NCI-H2107 treated with DMSO at 0.1 percent for 48 hours (cell line): ENCODE measurements around the gene CLTCL1.

Source experiments
- DNase-seq: peaks from one replicate; lab custom pipeline; 2025; ENCODE audit not compliant: unreplicated experiment; lab: John Stamatoyannopoulos, UW

The CLTCL1 gene

DNA sequence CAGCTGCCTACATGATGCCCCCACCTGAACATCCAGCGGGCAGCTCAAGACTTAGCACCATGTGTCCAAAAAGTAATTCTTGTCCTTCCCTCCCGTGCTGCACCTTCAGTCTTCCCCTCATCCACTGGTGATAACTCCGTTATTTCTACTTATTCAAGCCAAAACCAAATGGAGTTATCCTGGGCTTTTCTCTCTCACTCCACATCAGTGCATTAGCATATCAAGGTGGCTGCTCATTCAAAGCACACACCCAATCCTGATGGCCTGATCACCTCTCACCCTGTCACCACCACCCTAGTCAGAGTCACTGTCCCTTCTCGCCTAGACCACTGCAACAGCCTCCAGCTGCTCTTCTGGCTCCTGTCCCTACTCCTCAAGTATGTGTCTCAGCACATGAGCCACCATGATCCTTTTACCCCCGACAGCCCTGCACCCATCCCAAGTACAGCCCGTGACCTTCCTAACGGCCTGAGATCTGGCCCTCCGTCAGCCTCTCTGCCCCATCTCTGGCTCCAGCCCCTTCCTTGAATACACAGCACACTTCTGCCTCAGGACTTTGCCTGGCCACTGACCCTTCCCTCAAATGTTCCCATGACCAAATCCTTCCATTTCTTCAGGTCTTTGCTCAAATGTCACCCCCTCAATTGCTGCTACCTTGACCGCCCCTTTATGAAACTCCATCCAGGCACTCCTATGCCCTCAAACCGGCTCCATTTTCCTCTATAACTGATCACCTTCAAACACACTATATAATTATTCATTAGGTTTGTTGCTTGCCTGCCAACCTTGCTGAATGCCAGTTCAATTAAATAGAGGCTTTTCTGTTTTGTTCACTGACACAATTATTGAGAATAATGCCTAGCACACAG, 93.3 kb downstream of the CLTCL1 start:
- no peak for DNase-seq

DNA sequence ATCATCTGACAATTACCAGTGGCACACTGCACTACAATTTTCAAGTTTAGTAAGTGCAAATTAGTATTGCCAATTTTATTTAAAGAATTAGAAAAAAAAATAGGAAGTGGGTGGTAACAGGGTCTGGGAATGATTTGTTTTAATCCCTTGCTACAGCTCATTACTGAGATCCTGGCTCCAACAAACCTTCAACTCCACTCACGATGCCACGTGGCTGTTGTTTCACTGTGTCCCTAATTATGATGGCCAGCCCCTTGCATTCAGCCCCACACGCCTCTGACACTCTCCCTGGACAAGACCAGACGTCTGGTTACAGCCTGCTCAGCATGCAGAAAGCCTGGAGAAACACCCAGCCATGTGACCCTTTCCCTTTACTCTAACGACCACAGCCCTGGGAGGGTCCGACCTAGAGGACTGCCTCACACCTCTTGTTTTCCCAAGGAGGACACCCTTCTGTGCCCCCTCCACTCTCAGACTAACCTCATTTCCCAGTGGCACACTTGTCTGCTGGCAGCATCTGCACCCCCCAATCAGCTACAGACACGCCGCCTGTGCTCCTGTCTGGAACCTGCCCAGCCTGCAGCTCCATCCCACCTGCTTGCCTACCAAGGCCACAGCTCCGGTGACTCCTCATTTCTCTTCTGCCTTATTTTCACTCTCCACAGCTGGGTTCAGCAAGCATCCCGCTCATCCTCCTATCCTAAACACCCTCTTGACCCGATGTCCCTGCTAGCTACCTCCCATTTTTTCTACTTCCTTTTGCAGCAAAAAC, 94.5 kb downstream of the CLTCL1 start:
- DNase-seq, result no peak

DNA sequence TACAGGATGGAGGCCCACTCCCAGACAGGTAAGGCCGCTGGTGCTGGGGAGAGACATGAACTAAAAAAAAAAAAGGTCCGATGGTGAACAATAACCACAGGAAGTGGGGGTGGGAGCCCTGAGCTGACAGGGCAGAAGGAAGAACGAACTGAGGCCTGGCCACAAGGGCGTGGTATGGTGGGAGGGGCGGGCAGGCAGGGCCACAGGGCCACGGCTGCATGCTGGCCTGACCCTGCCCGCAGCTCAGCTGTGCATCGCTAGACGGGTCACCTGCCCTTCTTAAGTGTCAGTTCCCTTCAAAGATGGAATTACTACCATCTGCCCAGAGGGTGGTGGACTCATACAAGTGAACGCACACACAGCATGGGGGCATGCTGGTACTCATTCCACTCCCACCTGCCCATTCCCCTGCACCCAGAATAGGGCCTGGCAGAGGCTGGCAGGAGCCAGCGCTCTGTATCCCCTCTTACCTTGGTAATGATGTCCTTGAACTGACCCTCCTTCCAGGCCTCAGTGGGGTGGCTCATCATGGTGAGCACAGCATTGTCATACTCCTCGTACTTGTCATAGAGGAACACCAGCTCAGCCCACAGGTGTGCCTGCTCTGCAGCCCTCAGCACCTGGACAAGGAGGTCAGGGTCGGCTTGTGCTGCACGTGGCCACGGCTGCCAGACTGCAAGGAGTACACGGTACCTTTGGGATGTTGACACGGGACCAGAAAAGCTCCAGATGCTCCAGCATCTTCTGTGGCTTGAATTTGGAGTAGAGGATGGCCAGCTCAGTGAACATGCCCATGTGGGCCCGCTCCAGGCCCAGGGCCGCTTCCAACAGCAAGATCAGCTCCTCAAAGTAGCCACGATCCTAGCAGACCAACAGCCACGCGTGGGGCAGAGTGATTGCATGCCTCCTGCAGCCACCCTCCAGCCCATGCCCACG, 95.5 kb downstream of the CLTCL1 start:
- no peak for DNase-seq

DNA sequence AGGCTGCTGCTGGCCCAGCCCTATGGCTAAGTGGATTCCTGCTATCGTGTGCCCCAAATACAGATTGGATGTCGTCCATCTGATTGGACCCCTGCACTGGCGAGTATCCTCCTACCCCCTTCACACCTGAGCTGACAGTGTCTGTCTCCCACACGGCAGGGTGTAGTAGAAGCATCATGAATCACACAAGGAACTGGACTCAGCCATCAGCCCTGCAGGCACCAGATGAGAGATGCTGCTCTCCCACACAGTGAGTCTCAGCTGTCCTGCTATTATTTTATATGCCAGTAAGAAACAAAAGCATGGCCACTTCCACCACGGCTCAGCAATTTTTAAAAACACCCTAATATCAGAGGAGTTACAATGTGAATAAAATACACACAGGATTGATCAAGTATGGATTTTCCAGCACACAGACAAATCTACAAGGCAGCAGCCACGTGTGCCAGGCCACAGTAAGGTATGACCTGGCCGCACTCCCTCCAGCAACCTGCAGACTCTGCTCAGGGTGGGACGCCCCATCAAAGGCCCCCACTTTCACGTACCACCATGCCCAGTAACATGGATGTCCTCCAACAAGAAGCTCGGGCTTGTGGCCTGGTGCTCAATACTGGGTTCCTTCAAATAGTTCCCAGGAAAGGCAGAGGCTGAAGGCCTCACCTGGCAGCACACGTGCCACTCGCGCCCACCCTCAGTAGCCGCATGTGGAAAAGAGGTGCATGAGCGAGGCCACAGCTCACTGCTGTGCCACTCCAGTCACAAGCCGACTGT, 96.6 kb downstream of the CLTCL1 start:
- no peak for DNase-seq

DNA sequence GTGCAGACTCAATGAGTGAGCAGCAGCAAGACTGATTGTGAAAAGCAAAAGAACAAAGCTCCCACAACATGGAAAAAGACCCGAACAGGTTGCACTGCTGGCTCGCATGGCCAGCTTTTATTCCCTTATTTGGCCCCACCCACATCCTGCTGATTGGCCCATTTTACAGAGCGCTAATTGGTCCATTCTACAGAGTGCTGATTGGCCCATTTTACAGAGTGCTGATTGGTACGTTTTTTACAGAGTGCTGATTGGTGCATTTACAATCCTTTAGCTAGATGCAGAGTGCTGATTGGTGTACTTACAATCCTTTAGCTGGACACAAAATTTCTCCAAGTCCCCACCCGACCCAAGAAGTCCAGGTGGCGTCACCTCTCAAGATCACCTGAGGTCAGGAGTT, 97.6 kb downstream of the CLTCL1 start:
- no peak for DNase-seq

DNA sequence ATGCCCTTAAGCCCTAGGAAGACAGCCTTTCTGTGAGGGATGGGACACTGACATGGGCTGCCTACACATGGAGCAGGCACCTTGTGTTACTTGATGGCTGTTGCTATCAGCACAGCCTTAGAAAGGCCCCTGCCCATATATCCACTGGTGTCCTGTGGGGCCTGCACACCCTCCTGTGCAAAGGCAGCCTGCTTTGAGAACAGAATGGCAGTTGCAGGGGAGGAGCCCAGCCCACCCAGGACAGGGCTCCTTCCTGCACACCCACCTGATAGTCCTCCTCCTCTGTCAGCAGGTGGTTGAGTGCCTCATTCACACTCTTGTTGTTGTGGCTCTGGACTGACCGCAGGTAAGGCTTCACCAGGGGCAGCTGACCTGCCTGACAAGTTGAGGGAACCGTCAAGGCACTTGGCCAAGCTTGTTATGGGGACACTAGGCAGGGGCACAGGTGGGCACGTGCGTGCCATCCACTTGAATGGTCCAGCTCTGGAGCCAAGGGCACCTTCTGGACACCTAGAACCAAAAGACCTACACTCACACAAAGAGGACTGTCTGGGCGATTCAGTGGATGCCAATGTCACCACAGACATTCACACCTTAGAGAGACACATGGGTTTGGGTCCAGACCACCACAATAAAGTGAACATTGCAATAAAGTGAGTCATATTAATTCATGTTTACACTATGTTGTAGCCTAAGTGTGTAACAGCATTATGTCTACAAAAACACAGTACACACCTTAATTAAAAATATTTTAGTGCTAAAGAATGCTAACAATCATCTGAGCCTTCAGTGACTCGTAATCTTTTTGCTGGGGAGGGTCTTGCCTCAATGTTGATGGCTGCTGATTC, 103.6 kb downstream of the CLTCL1 start:
- no peak for DNase-seq

DNA sequence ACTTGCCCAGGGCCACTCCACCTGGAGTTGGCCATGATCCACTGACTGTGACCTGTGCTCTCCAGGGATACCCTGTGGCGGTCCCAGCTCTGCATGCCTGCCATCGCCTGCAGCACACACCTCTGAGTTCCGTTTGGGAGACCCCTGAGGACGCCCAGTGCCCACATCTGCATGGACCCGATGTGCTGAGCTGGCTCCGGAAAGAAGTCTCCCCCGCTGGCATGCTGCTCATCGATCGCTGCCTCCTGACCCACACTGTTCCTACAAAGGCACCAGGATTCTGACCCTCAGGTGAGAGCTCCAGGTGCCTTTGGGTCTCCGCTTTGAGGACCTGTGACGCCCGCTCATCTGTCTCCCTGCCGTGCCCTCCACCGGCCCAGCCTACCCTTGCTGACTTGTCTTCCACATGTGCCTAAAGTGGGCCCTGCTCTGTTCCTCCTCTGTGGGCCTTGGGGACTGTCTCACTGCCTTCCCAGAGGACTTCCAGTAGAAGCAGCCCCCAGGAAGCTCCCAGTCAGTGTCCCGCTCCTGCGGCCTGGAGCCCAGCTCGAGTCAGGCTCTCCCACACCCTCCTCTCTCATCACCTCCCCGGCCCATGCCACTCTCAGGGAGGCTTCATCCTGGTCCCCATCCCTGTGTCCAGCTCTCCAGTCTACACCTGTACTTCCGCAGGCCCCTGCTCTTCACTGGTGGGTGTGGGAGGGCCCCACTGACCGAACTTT, 107.1 kb downstream of the CLTCL1 start:
- no peak for DNase-seq

DNA sequence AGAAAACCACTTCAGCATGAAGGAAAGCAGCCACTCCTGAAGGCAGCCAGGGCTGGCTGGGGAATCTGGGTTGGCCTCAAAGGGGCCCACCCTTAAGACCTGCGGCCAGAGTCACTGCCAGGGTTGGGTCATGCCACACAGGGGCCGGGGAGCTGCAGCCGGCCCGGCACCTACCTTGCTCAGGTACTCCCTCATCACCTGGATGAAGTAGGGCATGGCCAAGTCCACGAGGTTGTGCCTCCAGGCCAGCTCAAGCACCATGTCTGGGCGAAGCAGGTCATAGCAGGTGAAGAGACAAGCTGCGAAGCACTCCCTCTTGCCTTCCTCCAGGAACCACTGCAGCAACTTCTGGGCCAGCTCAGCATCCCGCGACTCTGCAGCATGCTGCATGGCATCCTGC, 108.3 kb downstream of the CLTCL1 start:
- DNase-seq, result no peak

DNA sequence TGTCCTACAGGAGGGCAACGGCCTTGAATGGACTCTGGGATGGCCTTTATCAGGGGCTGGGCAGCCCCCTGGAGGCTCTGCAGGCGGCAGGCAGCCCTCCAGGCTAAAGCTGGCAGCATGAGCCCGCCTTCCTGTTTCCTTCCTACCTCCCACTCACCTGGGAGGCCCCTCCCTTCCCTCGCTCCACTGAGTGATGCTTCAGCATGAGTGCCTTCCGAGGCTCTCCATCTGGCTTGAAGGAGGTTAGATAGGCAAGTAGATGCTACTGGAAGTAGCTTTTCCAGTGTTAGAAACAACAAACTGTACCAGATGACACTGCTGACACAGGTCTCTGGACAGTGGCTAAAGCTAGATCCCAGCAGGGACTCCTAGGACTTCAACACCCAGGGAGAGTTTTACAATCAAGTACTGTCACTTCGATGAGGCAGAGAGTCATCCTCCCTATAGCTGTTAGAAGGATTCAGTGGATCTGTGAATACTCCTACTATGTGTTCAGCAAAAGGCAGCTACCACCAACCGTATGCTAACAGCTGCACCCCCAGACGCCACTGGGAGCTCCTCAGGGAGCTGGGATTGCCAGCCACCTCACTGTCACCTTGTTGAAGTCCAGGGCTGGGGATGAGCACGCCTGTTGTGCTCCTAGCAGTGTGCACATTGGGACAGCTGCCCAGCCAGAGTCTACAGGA, 108.9 kb downstream of the CLTCL1 start:
- no peak for DNase-seq

DNA sequence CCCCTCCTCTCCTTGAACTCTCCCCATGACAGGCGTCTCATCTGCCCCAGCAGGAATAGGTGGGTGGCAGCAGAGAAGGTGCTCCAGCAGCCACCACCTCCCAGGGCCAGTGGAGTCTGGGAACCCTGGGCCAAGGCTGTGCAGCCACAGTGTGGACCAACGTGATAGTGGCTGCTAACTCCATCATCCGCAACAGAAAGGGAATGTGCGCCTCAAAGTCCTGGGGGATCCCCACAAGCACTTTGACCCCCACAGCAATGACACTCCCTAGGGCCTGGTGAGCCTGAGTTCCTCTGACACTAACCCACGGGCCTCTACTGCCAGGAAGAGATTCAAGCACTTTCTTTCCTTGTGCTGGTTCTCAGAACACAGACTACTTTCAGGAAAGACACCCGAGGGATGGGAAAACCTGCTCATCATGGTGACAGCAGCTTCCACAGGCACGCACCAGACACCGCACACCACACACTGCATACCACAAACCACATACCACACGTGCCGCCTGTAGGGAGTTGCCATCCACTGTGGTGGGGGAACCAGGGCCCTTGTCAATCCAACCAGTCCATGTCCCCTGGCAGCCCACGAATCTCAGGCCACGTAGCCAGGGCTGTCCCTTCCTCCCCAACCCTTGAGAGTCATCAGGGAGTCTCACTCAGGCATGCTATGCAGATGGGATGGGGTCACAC, 109.6 kb downstream of the CLTCL1 start:
- no peak for DNase-seq

DNA sequence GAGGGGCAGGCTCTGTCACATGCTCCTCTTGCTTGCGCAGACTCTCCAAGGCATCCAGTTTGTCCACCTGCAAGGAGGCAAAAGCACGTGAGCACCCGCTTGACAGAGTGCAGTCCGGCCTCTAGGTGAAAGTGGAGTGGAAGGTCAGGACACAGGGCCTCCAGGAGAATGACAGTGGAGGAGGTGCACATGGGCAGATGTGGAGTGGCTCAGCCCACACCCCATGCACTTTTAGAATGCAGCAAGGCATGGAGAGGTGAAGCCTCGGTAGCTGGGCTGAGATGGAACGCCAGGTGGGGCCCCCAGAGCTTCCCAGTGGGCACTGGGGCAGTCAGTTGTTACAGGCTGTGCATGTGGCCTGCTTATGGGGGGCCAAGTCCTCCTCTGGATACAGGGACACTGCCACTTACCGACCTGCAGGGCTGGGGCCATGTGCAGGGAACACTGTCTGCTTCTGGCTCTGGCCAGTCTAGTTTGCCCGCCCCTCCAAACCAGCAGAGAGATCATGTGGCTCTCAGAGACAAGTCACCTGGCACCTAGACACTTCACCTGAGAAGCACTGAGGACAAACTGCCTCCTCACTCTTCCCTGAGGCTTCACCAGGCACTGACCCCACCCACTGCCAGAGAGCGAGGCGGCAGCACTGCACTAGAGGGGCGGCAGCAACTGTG, 110.6 kb downstream of the CLTCL1 start:
- DNase-seq, result no peak

DNA sequence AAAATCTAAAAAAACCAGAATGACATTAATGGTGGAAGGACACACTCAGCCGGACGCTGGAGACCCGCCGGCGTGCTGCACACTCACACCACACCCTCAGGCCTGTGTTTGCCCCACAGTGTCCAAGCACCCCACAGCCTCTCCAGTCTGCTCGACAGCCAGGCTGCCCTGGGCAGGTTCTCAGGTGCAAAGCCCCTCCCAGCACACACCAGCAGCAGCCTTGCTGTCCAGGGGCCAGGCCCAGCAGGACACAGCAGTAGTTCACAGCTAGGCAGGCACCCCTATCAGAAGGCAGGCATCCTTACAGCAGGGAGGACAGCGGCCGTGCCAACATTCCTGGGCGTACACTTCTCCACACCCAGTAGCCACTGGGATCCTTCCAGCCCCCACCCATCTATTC, 111.3 kb downstream of the CLTCL1 start:
- no peak for DNase-seq

DNA sequence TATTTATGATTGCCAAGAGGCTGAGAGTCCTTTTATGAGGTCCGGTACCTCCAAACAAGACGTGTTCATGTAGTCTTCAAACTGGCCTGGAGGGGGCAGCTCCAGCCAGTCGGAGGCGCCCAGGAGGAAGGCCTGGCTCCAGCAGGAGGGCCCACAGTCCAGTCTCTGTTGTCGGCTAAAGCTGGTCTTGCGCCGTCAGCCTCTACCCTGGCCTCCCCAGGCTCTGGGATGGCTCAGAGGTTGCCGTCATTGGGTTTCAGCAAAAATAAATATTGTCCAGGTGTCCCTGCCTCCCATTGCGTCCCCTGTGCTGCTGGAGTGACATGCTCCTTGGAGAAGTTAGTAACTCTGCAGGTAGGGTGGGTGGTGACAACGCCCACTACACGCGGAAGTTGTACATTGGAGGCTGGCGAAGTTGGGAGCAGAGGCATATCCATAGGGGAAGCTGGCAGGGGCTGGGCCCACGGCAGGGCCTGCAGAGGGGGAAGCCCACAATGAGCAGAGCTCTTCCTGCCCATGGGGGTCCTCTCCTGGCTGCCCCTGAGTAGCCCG, 111.9 kb downstream of the CLTCL1 start:
- DNase-seq, result peak; percentile 24

DNA sequence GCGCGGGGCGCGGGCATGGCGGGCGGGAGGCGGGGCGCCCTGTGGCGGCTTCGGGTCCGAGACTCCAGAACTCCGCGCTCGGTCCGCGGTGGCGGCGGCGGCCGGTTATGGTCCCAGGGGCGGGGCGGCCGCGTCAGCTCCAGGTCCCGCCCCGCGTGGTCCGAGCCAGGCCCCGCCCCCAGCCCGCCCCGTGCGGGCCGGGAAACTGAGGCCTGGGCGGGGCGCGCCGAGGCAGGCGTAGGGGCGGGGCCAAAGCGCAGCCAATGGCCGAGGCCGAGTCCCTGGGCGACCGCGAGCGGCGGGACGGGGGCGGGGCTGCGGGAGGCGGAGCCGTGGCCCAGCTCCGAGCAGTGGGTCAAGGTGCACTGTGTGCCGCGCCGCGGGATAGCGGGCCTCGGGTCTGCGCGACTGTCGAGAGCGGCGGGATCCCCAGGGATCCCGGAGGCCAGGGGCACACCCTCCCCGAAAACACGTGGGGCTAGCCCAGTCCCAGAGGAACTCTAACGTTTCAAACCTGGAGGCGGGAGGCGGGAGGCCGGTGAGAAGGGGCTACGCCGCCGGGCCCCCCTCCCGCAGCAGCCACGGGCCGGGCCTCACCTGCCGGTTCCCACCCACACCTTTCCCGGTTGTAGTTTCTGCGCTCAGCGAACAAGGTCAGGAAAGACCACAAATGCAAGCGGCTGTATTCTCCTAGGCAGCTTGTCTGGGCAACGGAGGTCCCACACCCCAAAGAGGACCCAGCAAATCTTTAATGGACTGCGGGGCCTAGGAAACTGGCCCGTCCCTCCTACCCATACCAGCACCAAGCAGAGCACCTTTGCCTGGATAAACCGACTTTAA, 112.6 kb downstream of the CLTCL1 start, which contains the start of gene SLC25A1:
Gene SLC25A1 (minus strand): TSS at position 80 of the 840 bp plus-strand sequence. CDS start 63 bp downstream, at position 17.
- DNase-seq, result peak; percentile 28

DNA sequence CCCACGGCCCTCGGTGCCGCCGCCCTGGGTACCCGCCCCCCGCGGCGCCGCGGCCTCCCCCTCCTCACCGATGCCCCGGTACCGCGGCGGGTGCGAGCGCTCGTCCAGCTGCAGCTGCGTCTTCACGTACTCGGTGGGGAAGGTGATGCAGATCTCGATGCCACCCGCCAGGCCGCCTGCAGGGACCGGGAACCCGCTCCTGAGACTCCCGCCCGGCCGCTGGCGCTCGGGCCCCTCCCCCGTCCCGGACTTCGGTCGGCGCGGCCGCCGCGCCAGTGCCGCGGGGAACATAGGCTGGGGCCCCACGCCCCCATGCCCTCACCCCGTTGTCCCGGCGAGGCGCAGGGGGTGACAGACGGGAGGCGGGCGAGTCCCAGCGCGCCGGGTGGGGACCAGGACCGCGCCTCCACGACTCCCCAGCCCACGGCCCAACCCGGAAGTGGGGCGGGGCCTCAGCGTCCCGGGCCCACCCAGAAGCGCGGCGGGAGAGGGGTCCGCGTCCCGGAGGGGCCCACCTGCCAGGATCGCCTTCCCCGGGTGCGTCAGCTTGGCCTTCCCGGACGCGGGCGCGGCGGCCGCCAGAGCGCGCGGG, 113.4 kb downstream of the CLTCL1 start:
- DNase-seq, result no peak
